HepG2 (cell line): Measurements from ENCODE around the gene BORCS5. TPM values are rescaled to one million over a fixed set of nuclear protein-coding genes. Genes with fewer than 3 reads are reported as not detected.

Experiments used
- DMAP1 ChIP-seq: IDR thresholded peaks from 2 replicates; pipeline ENCODE4 v1.6.1; 2016
- ELF4 ChIP-seq: sonication (generic); formaldehyde crosslinking; IDR thresholded peaks from 2 replicates; pipeline ENCODE4 v1.5.0; 2020; ENCODE audit warnings: missing genetic modification reagents, mild to moderate bottlenecking, moderate library complexity, borderline replicate concordance
- FOXK1 ChIP-seq: sonication (generic); formaldehyde crosslinking; IDR thresholded peaks from 2 replicates; pipeline ENCODE4 v1.4.0; 2020; ENCODE audit warnings: low read depth, missing genetic modification reagents, borderline replicate concordance
- FOXK2 ChIP-seq: fragments of 450-650 bp; IDR thresholded peaks from 2 replicates; pipeline ENCODE4 v1.6.1; 2016
- GATA4 ChIP-seq: sonication (generic); IDR thresholded peaks from 2 replicates; pipeline ENCODE4 v1.6.1; 2016; ENCODE audit warnings: antibody characterized with exemption, low read depth, borderline replicate concordance
- IRX3 ChIP-seq: sonication (generic); formaldehyde crosslinking; IDR thresholded peaks from 2 replicates; pipeline ENCODE4 v1.8.1; 2023; ENCODE audit warnings: mild to moderate bottlenecking, low read depth, missing genetic modification reagents, borderline replicate concordance
- ISX ChIP-seq: sonication (generic); formaldehyde crosslinking; conservative IDR thresholded peaks from 2 replicates; pipeline ENCODE4 v1.5.0; 2020; ENCODE audit warnings: missing genetic modification reagents
- MAZ ChIP-seq, 2 experiments: sonication (generic) in 1 of 2; formaldehyde crosslinking in 1 of 2; IDR thresholded peaks; 2 replicates each; pipeline versions ENCODE4 v1.5.0 to v1.6.1; 2012 to 2020; ENCODE audit warnings: low read depth in 2 of 2, mild to moderate bottlenecking in 2 of 2, borderline replicate concordance in 1 of 2, improper control_type of control experiment in 1 of 2, low read length in 1 of 2, missing genetic modification reagents in 1 of 2, moderate library complexity in 1 of 2
- PAF1 ChIP-seq: IDR thresholded peaks from 2 replicates; pipeline ENCODE4 v1.6.1; 2016; ENCODE audit warnings: missing genetic modification reagents, missing compliant biosample characterization
- PAX8 ChIP-seq: sonication (generic); formaldehyde crosslinking; IDR thresholded peaks from 2 replicates; pipeline ENCODE4 v1.8.0; 2022; ENCODE audit warnings: mild to moderate bottlenecking, missing genetic modification reagents, borderline replicate concordance
- RCOR2 ChIP-seq: IDR thresholded peaks from 2 replicates; pipeline ENCODE4 v1.6.1; 2016; ENCODE audit warnings: missing biosample characterization, missing genetic modification reagents
- SETDB1 ChIP-seq: sonication (generic); formaldehyde crosslinking; IDR thresholded peaks from 2 replicates; pipeline ENCODE4 v1.5.1; 2020; ENCODE audit warnings: missing genetic modification reagents, mild to moderate bottlenecking, borderline replicate concordance
- SIX4 ChIP-seq: sonication (generic); formaldehyde crosslinking; IDR thresholded peaks from 2 replicates; pipeline ENCODE4 v1.4.0; 2020; ENCODE audit warnings: missing genetic modification reagents
- SOX5 ChIP-seq: IDR thresholded peaks from 2 replicates; pipeline ENCODE4 v1.6.1; 2016; ENCODE audit warnings: borderline replicate concordance
- SRF ChIP-seq: IDR thresholded peaks from 2 replicates; pipeline ENCODE4 v1.6.1; 2011; ENCODE audit warnings: mild to moderate bottlenecking, low read depth, low read length, moderate library complexity
- SRSF1 ChIP-seq: fragments of 200-400 bp; formaldehyde crosslinking; optimal IDR thresholded peaks from 2 replicates; pipeline ENCODE3; 2017; ENCODE audit warnings: mild to moderate bottlenecking, low read depth, low read length, moderate library complexity
- TARDBP ChIP-seq: sonication (generic); formaldehyde crosslinking; IDR thresholded peaks from 2 replicates; pipeline ENCODE4 v1.8.0; 2022; ENCODE audit warnings: mild to moderate bottlenecking, missing genetic modification reagents
- TCF7 ChIP-seq: sonication (generic); IDR thresholded peaks from 2 replicates; pipeline ENCODE4 v1.6.1; 2016; ENCODE audit warnings: antibody characterized with exemption, low read depth
- YEATS4 ChIP-seq: sonication (generic); formaldehyde crosslinking; IDR thresholded peaks from 2 replicates; pipeline ENCODE4 v1.4.0; 2020; ENCODE audit warnings: missing genetic modification reagents, borderline replicate concordance
- ZFP36 ChIP-seq: fragments of 150-350 bp; IDR thresholded peaks from 2 replicates; pipeline ENCODE4 v1.6.1; 2018; ENCODE audit warnings: borderline replicate concordance, low read length, low read depth; ENCODE audit not compliant: partially characterized antibody
- ZIK1 ChIP-seq: sonication (generic); formaldehyde crosslinking; IDR thresholded peaks from 2 replicates; pipeline ENCODE4 v1.5.0; 2020; ENCODE audit warnings: mild to moderate bottlenecking, low read depth, missing genetic modification reagents, borderline replicate concordance
- ZNF12 ChIP-seq: sonication (generic); formaldehyde crosslinking; IDR thresholded peaks from 2 replicates; pipeline ENCODE4 v1.5.0; 2020; ENCODE audit warnings: missing genetic modification reagents
- ZNF230 ChIP-seq: sonication (generic); formaldehyde crosslinking; IDR thresholded peaks from 2 replicates; pipeline ENCODE4 v1.4.0; 2020; ENCODE audit warnings: mild to moderate bottlenecking, missing genetic modification reagents
- ZNF263 ChIP-seq: sonication (generic); formaldehyde crosslinking; IDR thresholded peaks from 2 replicates; pipeline ENCODE4 v1.4.0; 2020; ENCODE audit warnings: missing genetic modification reagents
- ZNF282 ChIP-seq: fragments of 450-650 bp; IDR thresholded peaks from 2 replicates; pipeline ENCODE4 v1.6.1; 2018; ENCODE audit not compliant: partially characterized antibody
- ZNF501 ChIP-seq: sonication (generic); formaldehyde crosslinking; IDR thresholded peaks from 2 replicates; pipeline ENCODE4 v1.5.1; 2020; ENCODE audit warnings: mild to moderate bottlenecking, moderate library complexity, missing genetic modification reagents
- ZNF550 ChIP-seq: sonication (generic); formaldehyde crosslinking; IDR thresholded peaks from 2 replicates; pipeline ENCODE4 v1.4.0; 2020; ENCODE audit warnings: mild to moderate bottlenecking, missing genetic modification reagents, borderline replicate concordance
- ZNF644 ChIP-seq: IDR thresholded peaks from 2 replicates; pipeline ENCODE4 v1.6.1; 2016; ENCODE audit warnings: low read depth
- ZNF660 ChIP-seq: sonication (generic); formaldehyde crosslinking; IDR thresholded peaks from 2 replicates; pipeline ENCODE4 v1.5.1; 2020; ENCODE audit warnings: mild to moderate bottlenecking, low read depth, missing genetic modification reagents, borderline replicate concordance
- ZNF792 ChIP-seq: IDR thresholded peaks from 2 replicates; pipeline ENCODE4 v1.6.1; 2016
- polyA plus RNA-seq, 8 experiments: library from polyadenylated mRNA; depleted of rRNA in 3 of 8; stranded (reverse) in 7 of 8; unstranded in 1 of 8; fragments of >200 nt; fragmentation: Illumina TruSeq in 4 of 8; extraction: Trizol in 4 of 8; gene quantifications; 2 replicates each; pipeline versions ENCODE4 v1.2.1 to v1.2.3, GENCODE V29; 2011 to 2016; ENCODE audit warnings: low read depth in 4 of 8, missing spikeins in 1 of 8, mixed read lengths in 1 of 8; ENCODE audit not compliant: insufficient read depth in 1 of 8
- total RNA-seq, 5 experiments: library from RNA; depleted of rRNA; stranded (reverse); fragments of >200 nt; fragmentation: Illumina TruSeq; extraction: Trizol; gene quantifications; 2 replicates each; pipeline ENCODE4 v1.2.3, GENCODE V29; 2016; ENCODE audit warnings: low read depth in 1 of 5
- TF ChIP-seq, protein P1 (sequence below): sonication (generic); formaldehyde crosslinking; IDR thresholded peaks from 2 replicates; pipeline ENCODE4 v1.5.1; 2020; ENCODE audit warnings: missing genetic modification reagents, mild to moderate bottlenecking, borderline replicate concordance
- TF ChIP-seq, protein P2 (sequence below): sonication (generic); formaldehyde crosslinking; IDR thresholded peaks from 2 replicates; pipeline ENCODE4 v1.4.0; 2020; ENCODE audit warnings: missing genetic modification reagents

BORCS5 gene
- total and polyA plus RNA-seq, 2 of the 13 experiments (the other 11 are each of a cell fraction or from before 2014, with no cell fraction given): 3.9 to 4.7 TPM

DNA sequence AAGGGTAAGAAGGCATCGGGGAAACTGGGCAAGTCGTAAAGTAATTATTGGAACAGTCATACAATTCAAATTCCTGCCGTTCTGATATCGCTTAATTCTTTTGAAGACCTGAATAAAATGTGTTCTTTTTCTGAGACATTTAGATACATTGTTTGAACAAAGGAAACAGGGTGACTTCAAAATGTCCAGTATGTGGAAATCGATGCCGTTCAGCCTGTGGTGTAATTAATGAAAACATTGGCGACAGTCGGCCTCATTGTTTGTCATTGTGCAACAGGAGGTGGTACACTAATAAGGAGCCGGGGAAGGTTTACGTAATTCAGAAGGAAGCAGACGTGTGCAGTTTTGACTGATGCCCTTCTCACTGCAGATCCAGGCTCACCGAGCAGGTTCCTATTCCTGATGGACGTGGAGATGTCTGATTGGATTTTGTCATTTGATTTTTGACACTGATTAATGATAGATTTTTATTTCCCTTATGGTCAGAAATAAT is 92.7 kb downstream of the BORCS5 start (continued):
- TF ChIP-seq SRSF1: no peak
- no peak; the same call in 1 of the 2 replicates for TF ChIP-seq ZNF501 (CRISPR knock-in tag)
- TF ChIP-seq ZNF282: no peak
- TF ChIP-seq ZNF644 (CRISPR knock-in tag): peak; percentile 38; the same call in 1 of the 2 replicates
- TF ChIP-seq SRF: peak; percentile 71; the same call in 1 of the 2 replicates
- TF ChIP-seq RCOR2 (CRISPR knock-in tag): peak; percentile 93
- TF ChIP-seq ISX (CRISPR knock-in tag): 0 out of 2 replicates have a peak, but pooled peaks have one; percentile 17
- TF ChIP-seq YEATS4 (CRISPR knock-in tag): peak; percentile 81
- peak; percentile 82; the same call in 1 of the 2 replicates for TF ChIP-seq ZNF12
- TF ChIP-seq, protein P1, sequence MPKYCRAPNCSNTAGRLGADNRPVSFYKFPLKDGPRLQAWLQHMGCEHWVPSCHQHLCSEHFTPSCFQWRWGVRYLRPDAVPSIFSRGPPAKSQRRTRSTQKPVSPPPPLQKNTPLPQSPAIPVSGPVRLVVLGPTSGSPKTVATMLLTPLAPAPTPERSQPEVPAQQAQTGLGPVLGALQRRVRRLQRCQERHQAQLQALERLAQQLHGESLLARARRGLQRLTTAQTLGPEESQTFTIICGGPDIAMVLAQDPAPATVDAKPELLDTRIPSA (CRISPR knock-in tag): no peak
- peak; percentile 97 for TF ChIP-seq FOXK1 (CRISPR knock-in tag)
- no peak for TF ChIP-seq ZIK1
- TF ChIP-seq ELF4 (CRISPR knock-in tag): no peak
- peak; percentile 82 for TF ChIP-seq SIX4
- TF ChIP-seq IRX3 (CRISPR knock-in tag): peak; percentile 59; the same call in 1 of the 2 replicates
- peak; percentile 90 for TF ChIP-seq TARDBP (CRISPR knock-in tag)
- no peak for TF ChIP-seq MAZ (IDR thresholded peaks at IDR 0.05; ENCODE audit: borderline replicate concordance, low read depth, low read length)
- peak; percentile 59; the same call in 1 of the 2 replicates for TF ChIP-seq MAZ (CRISPR knock-in tag; IDR thresholded peaks at IDR 0.05; ENCODE audit: low read depth)
- TF ChIP-seq ZNF660 (CRISPR knock-in tag): no peak
- TF ChIP-seq SOX5 (CRISPR knock-in tag): peak; percentile 99
- TF ChIP-seq PAF1 (CRISPR knock-in tag): no peak
- peak; percentile 64; the same call in 1 of the 2 replicates for TF ChIP-seq FOXK2
- TF ChIP-seq SETDB1: no peak
- peak; percentile 95 for TF ChIP-seq TCF7
- peak; percentile 91 for TF ChIP-seq GATA4
- TF ChIP-seq ZNF230 (CRISPR knock-in tag): peak; percentile 41; the same call in 1 of the 2 replicates
- peak; percentile 45; the same call in 1 of the 2 replicates for TF ChIP-seq DMAP1 (CRISPR knock-in tag)
- TF ChIP-seq ZNF263 (CRISPR knock-in tag): no peak
- TF ChIP-seq PAX8 (CRISPR knock-in tag): no peak
- TF ChIP-seq, protein P2, sequence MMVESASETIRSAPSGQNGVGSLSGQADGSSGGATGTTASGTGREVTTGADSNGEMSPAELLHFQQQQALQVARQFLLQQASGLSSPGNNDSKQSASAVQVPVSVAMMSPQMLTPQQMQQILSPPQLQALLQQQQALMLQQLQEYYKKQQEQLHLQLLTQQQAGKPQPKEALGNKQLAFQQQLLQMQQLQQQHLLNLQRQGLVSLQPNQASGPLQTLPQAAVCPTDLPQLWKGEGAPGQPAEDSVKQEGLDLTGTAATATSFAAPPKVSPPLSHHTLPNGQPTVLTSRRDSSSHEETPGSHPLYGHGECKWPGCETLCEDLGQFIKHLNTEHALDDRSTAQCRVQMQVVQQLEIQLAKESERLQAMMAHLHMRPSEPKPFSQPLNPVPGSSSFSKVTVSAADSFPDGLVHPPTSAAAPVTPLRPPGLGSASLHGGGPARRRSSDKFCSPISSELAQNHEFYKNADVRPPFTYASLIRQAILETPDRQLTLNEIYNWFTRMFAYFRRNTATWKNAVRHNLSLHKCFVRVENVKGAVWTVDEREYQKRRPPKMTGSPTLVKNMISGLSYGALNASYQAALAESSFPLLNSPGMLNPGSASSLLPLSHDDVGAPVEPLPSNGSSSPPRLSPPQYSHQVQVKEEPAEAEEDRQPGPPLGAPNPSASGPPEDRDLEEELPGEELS: peak; percentile 98
- no peak for TF ChIP-seq ZFP36
- TF ChIP-seq ZNF792 (CRISPR knock-in tag): no peak; the same call in 1 of the 2 replicates
- no peak for TF ChIP-seq ZNF550
